IPS DF 6.9 (cell line): ENCODE data around the gene IBA57.
"Not testable (repeated sequence)": the region's sequence is repeated elsewhere in the genome, so short reads cannot be mapped to it uniquely, and the experiment has no call there.

Experiments
- DNase-seq: peaks from one replicate; pipeline ENCODE4 v3.0.0-alpha.2; 2013; ENCODE audit warnings: low read depth, low spot score
- H3K27ac ChIP-seq: one replicate; pipeline ENCODE4 v1.5.1; 2013; ENCODE audit warnings: low read length, control low read depth
- H3K27me3 ChIP-seq: 2 replicates; pipeline ENCODE4 v1.6.1; 2013; ENCODE audit warnings: mild to moderate bottlenecking, low read length; ENCODE audit not compliant: control insufficient read depth, insufficient read depth
- H3K36me3 ChIP-seq: 2 replicates; pipeline ENCODE4 v1.6.1; 2013; ENCODE audit warnings: low read length; ENCODE audit not compliant: control insufficient read depth, insufficient read depth
- H3K4me1 ChIP-seq: 2 replicates; pipeline ENCODE4 v1.6.1; 2013; ENCODE audit warnings: low read length; ENCODE audit not compliant: control insufficient read depth, insufficient read depth
- H3K4me3 ChIP-seq: 2 replicates; pipeline ENCODE4 v1.5.1; 2013; ENCODE audit warnings: mild to moderate bottlenecking, low read length
- H3K9me3 ChIP-seq: 2 replicates; pipeline ENCODE4 v1.6.1; 2013; ENCODE audit warnings: low read length, inconsistent platforms; ENCODE audit not compliant: control insufficient read depth, insufficient read depth
- WGBS: extraction: QIAGEN DNeasy Blood & Tissue Kit; methylation state at CpG from one replicate; pipeline ENCODE4 v1.1.7; 2013; ENCODE audit warnings: mixed read lengths, missing lambda C conversion rate; ENCODE audit not compliant: insufficient read length, insufficient coverage; 5-methylcytosine and 5-hydroxymethylcytosine counted together

IBA57 gene

GRCh38 chr1:228173528-228174481 is 8.2 kb downstream of the IBA57 start:
- no CpG with 5 or more reads among the region's 69 CpGs for WGBS
- not testable (repeated sequence) for H3K4me3 ChIP-seq

GRCh38 chr1:228174482-228175315 is 9.1 kb downstream of the IBA57 start:
- WGBS, result no CpG with 5 or more reads among the region's 52 CpGs
- Histone ChIP-seq H3K4me1 (peaks cover 6% of the 10 kb centered on the region), H3K36me3 (no peaks in the 10 kb centered on the region), H3K27me3 (no peaks in the 10 kb centered on the region), H3K9me3 (no peaks in the 10 kb centered on the region), H3K4me3 (no peak overlapping the region), H3K27ac (no peak overlapping the region)
- no peak for DNase-seq

More at GRCh38 chr1:228173528-228174481, 8.2 kb downstream of the IBA57 start:
- not testable (repeated sequence) for H3K36me3 ChIP-seq, H3K27me3 ChIP-seq, DNase-seq, H3K27ac ChIP-seq, H3K4me1 ChIP-seq, H3K9me3 ChIP-seq

DNA sequence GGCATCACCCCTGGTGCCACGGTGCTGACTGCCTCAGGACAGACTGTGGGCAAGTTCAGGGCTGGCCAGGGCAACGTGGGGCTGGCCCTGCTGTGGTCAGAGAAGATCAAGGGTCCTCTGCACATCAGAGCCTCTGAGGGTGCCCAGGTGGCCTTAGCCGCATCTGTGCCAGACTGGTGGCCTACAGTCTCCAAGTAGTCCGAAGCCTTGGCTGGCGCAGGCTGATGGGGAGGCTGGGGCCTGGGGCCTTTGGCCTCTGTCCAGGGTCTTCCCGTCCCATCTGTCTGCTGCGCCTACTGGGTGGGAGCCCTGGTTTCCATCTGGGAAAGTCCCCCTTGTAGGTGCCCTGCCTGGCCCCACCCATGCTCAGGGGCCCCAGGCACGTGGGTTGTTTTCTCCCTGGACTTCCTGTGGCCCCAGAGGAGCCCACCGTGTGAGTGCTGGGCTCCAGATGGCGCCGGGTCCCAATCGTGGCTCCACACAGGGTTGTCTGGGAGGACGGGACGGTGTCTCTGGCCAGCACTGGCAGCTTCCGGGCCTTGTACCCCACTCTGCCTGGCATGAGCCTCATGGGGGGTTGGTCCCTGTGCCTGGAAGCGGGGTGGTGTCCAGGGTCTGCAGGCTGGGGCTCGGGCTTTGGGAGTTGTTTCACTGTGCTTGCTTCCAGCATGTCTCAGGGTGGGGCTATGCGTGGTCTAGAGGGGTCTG is 9.9 kb downstream of the IBA57 start:
- no CpG with 5 or more reads among the region's 18 CpGs for WGBS
- H3K4me1 ChIP-seq, result peaks cover 6% of the 10 kb centered on the region

GRCh38 chr1:228176024-228176395 is 10.4 kb downstream of the IBA57 start:
- H3K27me3 ChIP-seq, result no peaks in the 10 kb centered on the region
- H3K4me1 ChIP-seq, result peaks cover 6% of the 10 kb centered on the region
- H3K4me3 ChIP-seq, result no peak overlapping the region
- no peaks in the 10 kb centered on the region for H3K36me3 ChIP-seq
- no CpG with 5 or more reads among the region's 4 CpGs for WGBS
- DNase-seq, result no peak
- no peak overlapping the region for H3K27ac ChIP-seq
- no peaks in the 10 kb centered on the region for H3K9me3 ChIP-seq

More for the DNA sequence above, 9.9 kb downstream of the IBA57 start:
- no peak for DNase-seq
- Histone ChIP-seq H3K4me3 (no peak overlapping the region), H3K36me3 (no peaks in the 10 kb centered on the region), H3K27me3 (no peaks in the 10 kb centered on the region), H3K27ac (no peak overlapping the region), H3K9me3 (no peaks in the 10 kb centered on the region)

DNA sequence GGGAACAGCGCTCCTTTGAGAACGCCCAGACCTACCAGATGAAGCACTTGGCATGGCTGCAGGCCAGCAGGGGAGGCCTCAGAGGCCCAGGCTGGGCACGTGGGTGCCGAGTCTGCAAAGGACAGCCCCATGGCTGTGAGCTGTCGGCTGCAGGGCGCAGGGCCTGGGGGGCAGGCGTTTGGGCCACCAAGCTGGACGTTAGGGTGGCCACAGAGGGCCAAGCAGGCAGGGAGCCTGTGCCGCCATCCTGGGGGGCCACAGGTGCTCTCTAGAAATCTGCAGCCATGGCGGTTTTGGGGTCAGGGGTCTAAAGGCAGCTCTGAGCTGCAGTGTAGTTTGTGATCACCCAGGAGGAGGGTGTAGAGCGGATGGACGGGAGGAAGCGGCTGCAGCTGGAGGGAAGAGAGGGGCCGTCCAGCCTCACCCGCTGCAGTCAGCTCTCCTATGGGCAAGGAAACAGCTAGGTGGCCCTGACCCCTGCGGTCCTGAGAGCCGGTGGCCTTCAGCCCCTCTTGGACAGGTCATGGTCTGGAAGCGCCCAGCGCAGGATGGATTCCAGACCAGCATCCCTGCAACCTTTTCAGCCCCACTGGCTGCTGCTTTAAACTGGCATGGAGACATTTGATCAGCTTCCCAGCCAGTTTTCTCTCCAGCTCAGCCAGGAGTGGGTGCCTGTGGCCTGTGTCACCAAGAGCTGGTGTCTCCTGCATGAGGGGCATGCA is 11.0 kb downstream of the IBA57 start:
- Histone ChIP-seq H3K4me3 (no peak overlapping the region), H3K36me3 (no peaks in the 10 kb centered on the region), H3K27ac (no peak overlapping the region), H3K27me3 (no peaks in the 10 kb centered on the region), H3K4me1 (peaks cover 6% of the 10 kb centered on the region), H3K9me3 (no peaks in the 10 kb centered on the region)
- WGBS, result no CpG with 5 or more reads among the region's 19 CpGs
- DNase-seq, result no peak

- Histone ChIP-seq H3K4me1 (peaks cover 6% of the 10 kb centered on the region), H3K27me3 (no peaks in the 10 kb centered on the region)
Observed at GRCh38 chr1:228177183-228177475, 11.5 kb downstream of the IBA57 start.

DNA sequence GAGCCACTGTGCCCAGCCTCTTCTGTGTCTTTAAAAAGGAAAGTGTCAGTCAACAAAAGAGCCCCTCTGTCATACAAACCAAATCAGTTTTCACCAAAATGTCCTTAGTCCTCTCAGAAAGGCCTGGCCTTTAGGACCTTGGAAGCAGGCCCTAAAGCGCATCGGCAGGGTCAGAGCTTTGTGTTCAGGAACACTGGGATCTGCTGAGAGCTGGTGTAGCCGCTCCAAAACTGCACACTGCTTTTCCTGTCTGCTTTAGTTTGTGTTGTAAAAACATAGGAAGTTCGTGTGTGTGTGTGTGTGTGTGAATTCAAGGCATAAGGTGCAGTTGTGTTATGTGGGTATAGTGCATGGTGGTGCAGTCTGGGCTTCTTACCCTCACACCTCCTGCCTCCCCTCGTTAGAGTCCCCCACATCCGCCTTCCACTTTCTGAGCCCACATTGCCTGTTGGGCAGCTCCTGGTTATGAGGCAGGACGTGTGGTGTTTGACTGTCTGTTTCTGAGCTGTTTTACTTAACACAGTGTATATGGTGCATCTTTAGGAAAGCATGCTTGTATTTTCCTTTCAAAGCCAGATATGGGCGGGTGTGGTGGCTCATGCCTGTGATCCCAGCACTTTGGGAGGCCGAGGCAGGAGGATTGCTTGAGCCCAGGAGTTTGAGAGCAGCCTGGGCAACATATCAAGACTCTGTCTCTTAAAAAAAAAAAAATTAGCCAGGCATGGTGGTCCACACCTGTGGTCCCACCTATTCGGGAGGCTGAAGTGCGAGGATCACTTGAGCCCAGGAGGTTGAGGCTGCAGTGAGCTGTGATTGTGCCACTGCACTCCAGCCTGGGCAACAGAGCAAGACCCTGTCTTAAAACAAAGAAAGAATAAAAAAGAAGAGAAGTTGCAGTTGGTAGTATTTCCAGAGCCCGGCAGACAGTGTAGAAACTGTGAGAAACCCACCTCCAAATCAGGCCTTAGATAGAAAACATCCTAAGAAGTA is 12.4 kb downstream of the IBA57 start:
- Histone ChIP-seq H3K36me3 (no peaks in the 10 kb centered on the region), H3K4me3 (no peak overlapping the region), H3K27me3 (no peaks in the 10 kb centered on the region), H3K9me3 (no peaks in the 10 kb centered on the region), H3K4me1 (peaks cover 6% of the 10 kb centered on the region), H3K27ac (no peak overlapping the region)
- WGBS, result no CpG with 5 or more reads among the region's 12 CpGs
- DNase-seq, result no peak

More at GRCh38 chr1:228177183-228177475, 11.5 kb downstream of the IBA57 start:
- no peak overlapping the region for H3K27ac ChIP-seq
- no peaks in the 10 kb centered on the region for H3K9me3 ChIP-seq
- DNase-seq, result no peak
- WGBS, result no CpG with 5 or more reads among the region's 5 CpGs
- H3K4me3 ChIP-seq, result no peak overlapping the region
- H3K36me3 ChIP-seq, result no peaks in the 10 kb centered on the region

DNA sequence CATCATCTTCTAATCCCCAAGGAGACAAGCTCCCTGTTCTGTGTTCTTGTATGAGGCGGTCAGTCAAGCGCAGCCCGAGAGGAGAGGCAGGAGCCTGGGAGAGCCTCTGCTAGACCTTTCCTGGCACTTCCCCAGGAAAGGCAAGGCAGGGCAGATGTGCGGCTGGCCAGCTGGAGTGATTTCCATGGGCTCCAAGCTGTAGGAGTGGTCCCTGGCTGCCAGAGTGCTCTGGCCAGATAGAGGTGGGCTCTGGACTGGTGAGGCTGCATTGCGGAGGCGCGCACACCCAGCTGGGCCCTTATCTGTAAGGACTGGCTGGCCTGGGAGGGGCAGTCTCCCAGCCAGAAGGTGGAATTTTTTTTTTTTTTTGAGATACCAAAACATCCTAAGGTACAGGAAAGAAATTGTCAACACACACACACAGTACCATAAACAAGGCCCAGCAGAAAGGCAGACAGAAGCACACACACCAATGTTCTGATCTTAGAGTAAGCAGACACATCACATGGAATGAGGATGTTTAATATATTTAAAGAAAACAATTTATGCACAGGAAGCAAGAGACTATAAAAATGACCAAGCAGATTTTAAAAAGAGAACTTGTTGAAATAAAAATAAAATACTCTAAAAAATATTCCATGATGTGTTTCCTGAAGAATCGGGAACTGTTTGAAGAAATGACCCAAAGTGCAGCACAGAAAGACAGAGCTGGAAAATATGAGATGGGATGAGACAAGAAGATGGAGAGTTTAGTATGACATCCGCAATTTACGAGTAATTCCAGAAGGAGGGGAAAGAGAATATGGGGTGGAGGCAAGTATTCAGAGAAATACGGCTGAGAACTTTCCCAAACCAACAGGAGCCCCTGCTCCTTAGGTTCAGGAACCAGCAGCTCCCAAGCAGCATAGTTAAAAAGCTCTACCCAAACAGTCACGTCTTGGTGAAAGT is 13.4 kb downstream of the IBA57 start:
- DNase-seq, result no peak
- Histone ChIP-seq H3K27me3 (no peaks in the 10 kb centered on the region), H3K9me3 (no peaks in the 10 kb centered on the region), H3K27ac (no peak overlapping the region), H3K36me3 (no peaks in the 10 kb centered on the region), H3K4me3 (no peak overlapping the region), H3K4me1 (peaks cover 4% of the 10 kb centered on the region; the same call in 1 of the 2 replicates)
- no CpG with 5 or more reads among the region's 12 CpGs for WGBS
